GM18867 (cell line): Measurements from ENCODE around the gene C3orf22.
"Not testable (repeated sequence)": the region's sequence is repeated elsewhere in the genome, so short reads cannot be mapped to it uniquely, and the experiment has no call there.

Source experiments
- ATAC-seq: cut with Tn5 transposase; IDR thresholded peaks from one replicate; pipeline ENCODE4 v1.9.1; 2021; ENCODE audit warnings: mild to moderate bottlenecking, moderate library complexity; ENCODE audit not compliant: unreplicated experiment

Gene C3orf22

DNA sequence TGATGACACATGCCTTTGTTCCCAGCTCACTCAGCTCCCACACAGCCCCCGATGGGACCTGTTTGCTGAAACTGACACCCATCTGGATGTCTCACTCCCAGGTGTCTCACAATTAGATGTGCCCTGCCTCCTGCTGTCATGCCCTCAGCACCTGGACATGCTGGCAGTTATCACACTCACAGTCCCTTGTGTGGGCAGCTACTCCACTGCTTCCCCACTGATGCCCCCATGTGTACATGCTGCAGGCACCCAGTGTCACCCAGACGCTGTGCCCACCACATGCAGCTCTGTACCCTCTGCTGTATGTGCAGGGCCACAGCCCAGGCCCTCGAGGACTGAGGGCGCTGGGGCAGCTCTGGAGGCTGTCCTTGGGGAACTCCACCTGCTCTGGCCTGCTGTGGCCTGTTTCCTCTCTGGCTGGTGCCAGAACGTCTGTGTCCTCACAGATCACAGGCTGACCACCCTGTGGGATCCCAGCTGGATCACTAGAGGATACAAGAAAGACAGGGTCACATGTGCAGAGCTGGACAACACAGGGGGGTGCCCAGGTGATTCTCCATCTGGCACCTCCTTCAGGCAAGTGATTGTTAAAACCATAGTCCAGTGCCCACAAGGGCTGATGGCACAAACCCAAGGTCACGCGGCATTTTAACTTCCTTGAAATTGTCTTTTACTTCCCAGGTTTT is 14.0 kb downstream of the C3orf22 start:
- ATAC-seq: no peak

DNA sequence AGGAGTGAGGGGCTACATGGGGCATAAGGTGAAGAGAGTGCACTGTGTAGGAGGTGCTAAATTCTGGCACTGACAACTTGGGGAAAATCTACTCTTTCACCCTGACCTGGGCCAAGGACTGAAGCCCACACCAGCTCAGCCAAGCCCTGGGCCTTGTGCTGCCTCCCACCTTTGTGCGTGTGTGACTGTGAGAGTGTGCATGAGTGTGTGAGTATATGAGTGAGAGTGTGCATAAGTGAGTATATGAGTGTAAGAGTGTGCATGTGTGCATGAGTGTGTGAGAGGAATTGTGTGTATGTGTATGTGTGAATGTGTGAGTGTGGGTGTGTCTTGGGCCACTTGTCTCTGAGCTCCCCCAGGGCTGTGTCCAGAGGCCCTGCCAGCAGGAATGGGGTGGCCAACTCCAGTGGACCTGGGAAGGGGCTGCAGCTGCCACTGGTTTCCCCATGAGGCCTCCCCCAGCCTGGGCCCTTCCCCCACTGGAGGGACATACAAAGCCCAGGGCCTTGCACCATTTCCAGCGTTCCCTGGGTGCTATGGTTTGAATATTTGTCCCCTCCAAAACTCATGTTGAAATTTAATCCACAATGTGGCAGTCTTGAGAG is 15.2 kb downstream of the C3orf22 start:
- ATAC-seq: no peak

DNA sequence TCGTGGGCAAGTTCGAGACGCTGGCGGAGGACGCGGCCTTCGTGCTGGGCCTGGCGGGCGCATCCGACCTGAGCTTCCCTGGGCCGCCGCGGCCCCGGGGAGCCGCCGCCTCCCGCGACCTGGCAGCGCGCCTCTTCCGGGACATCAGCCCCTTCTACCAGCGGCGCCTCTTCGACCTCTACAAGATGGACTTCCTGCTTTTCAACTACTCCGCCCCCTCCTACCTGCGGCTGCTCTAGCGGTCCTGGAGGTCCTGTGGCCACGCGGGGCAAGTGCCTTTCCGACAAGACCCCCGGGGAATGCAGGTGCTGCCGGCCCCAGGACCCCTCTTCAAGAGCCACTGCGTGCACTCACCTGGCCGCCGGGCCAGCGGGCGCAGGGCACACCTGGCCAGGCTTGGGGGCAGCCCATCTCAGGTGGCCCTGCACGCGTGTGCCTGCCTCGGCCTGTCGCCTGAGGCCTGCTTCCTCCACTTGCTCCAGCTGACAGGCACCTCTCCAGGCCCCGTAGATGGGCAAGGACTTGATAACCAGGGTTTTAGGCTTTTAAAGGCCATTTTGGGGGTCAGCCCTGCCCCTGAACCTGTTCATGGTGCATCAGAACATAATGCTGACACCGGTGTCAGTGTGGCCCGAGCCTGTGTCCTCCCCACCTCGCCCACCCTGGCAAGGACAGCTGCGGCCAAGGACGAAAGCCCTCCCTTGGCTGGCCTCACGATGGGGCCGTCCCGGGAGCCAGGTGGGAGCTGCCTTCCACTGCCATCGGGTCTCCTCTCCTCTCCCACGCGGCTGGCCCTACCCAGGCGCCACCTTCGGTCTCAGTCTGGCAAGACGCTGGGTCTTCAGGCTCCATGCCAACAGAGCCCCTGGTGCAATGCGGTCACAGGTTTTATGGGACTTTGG is 16.1 kb downstream of the C3orf22 start:
- no peak for ATAC-seq

DNA sequence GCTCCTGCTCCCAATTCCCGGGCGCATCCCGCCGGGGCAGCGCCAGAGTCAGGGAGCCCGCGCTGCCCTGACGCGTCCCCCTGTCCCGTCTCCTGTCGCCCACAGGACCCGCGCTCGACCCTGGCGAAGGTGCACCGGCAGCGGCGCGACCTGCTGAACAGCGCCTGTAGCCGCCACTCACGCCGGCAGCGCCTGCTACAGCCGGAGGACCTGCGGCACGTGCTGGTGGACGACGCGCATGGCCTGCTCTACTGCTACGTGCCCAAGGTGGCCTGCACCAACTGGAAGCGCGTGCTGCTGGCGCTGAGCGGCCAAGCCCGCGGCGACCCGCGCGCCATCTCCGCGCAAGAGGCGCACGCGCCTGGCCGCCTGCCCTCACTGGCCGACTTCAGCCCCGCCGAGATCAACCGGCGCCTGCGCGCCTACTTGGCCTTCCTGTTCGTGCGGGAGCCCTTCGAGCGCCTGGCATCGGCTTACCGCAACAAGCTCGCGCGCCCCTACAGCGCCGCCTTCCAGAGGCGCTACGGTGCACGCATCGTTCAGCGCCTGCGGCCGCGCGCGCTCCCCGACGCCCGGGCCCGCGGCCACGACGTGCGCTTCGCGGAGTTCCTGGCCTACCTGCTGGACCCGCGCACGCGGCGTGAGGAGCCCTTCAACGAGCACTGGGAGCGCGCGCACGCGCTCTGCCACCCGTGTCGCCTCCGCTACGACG is 16.9 kb downstream of the C3orf22 start:
- no peak for ATAC-seq

DNA sequence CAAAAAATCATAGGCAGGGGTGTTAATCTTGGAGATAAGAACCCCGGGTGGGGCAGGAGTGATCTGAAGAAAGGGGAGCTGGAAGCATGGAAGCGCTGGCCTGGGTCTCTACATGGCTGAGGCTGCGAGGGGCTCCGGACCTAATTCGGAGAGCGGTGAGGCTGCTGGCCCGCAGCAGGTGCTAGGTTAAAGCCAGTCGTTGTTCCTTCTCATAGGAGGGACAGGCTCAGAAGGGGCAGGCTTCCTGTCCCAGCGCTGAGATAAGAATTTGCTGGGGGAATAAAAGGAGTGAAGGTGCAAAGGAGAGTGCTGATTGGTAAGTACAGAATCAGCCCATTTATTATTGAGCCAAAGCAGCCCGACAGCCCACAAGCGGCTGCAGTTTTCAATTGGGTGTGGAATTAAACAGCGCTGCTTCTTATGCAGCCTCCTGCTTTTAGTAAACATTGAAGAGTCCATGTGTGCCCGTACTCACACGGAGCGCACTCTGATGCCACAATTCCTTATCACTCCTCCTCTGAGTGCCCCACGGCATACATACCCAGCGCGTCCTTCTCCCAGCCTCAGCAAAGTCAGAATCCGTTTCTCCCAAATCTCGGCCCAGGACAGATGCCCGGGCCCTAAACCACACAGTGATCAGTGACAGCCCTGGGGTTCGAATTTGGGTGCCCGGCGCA is 17.6 kb downstream of the C3orf22 start:
- ATAC-seq: no peak

DNA sequence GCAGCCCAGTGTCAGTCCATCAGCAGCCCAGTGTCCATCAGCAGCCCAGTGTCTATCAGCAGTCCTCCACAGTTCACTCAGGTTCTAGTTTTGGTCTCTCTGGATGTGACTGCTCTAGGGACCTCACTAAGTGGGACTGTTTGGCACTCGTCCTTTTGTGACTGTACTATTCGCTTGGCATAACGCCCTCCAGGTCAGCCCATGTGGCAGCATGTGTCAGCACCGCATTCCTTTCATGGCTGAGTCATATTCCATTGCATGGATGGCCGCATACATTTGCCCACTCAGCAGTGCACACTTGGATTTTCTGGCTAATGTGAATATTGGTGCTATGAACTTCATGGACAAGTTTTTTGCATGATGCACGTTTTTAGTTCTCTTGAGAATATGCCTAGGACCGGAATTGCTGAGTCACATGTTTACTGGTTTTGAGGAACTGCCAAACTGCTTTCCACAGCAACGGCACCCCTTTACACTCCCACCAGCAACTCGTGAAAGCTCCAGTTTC is 18.3 kb downstream of the C3orf22 start:
- no peak for ATAC-seq

DNA sequence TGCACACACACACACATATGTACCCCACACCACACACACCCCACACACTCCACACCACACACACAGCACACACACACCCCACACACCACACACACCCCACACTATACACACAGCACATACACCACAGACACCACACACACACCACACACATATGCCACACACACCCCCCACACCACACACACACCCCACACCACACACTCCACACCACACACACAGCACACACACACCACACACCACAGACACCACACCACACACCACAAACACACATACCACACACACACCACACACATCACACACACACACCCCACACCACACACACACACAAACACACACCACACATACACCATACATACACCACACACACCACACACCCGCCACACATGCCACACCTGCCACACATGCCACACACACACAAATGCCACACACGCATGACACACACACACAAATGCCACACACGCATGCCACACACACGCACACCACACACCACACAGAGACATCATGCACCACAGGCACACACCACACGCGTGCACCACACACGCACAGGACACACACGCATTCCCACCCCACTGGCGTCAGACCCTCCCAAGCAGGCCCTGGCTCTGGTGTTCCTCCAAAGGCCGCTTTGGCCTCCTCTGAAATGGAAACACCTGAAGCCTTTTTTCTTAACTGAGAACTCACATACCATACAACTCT is 19.0 kb downstream of the C3orf22 start:
- no peak for ATAC-seq

DNA sequence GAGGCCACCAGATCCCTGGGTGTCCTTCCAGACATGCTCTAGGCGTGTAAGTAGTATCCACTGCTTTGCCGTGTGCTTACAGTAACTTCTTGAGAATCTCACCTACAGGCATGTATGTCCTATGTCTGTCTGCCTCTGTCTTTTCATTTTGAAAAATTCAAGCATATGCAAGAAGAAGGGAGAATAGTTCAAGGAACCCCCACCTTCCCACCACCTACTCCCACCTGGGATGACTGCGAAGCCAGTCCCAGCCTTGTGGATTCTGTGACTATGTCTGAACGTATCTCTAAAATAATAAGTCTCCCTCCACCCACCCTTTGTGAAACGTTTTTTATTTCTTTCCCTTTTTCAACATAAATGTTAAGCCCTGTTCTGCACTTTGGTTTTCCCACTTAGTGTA is 19.8 kb downstream of the C3orf22 start:
- ATAC-seq: no peak

DNA sequence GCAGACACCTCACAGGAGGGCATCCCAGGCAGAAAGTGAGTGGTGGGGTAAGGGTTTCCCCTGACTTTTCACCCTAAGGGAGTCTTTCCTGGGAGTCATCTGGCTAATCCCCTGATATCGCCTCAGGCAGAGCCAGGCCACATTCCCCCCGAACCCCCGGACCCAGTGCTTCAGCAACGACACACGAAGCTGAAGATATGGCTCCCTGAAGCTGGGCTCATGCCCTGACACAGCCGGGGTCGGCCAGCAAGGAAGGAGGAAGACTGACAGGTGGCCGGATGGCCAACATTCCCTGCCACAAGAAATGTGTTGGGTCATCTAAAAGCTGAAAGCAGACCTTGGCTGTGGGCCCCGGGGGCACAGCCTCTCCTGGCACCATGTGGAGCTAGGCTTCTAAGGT is 20.4 kb downstream of the C3orf22 start:
- ATAC-seq: no peak

DNA sequence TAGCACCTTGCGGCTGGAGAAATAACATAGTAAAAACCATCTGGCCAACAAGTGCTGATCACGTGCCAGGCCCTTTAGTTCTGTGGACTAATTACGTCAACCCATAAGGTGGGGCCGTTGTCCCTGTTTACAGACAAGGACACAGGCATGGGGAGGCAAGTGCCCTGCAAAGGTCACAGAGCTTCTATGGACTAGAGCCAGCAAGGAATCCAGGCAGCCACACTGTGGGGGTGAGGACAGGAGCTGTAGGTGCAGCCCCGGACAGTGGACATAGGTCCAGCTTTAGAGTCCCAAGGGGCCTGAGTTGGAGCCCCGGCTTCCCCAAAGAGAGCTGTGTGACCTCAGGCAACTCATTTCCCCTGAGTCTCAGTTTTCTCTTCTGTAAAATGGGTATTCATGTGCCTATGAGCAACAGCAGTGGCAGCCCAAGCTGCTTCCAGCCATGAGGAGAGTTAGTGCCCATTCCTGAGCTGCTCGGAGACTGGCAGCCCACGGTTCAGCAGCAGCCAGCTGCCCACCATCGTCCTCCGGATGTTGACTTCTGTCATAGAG is 20.9 kb downstream of the C3orf22 start:
- no peak for ATAC-seq

DNA sequence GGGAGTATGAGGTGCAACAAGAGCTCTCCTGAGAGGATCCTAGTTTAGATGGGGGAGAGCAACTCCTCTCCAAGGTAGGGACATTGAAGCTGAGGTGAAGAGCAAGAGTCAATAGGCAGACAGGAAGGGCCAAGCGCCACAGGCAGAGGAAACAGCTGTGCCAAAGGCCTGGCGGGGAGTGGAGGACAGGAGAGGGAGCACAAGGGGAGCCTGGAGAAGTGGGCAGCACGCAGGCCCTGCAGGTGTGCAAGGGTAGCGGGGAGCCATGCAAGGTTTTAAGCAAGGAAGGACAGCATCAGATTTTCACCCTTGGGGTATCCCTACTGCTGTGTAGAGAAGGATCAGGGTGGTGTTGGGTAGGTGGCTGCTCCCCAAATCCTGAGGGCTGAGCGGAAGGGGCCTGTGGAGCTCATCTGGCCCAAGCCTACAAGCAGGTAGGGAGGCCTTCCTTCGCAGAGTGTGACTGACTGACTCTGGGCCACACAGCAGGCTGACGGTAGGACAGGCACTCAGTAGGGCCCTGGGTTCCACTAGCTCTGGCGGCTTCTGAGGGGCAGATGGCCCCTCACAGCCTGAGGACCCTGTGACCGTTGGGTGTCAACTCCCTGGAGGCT is 21.5 kb downstream of the C3orf22 start:
- no peak for ATAC-seq

DNA sequence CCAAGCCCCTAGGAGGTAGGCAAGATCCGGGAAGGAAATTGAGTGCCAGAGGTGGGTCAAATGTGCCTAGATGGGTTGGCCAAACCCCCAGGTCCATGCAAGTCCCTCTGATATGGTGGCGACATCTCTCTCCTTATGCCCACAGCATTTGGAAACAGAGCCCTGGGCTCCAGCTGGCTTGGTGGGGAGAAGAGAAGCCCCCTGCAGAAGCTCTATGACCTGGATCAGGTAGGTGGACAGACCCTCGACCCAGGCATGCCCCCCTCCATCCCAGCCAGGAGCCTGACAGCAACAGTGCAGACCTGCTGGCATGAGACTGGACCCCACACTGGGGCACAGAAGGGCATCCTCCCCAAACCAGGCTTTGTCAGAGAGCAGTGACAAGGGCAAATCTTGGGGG is 22.6 kb downstream of the C3orf22 start:
- no peak for ATAC-seq

DNA sequence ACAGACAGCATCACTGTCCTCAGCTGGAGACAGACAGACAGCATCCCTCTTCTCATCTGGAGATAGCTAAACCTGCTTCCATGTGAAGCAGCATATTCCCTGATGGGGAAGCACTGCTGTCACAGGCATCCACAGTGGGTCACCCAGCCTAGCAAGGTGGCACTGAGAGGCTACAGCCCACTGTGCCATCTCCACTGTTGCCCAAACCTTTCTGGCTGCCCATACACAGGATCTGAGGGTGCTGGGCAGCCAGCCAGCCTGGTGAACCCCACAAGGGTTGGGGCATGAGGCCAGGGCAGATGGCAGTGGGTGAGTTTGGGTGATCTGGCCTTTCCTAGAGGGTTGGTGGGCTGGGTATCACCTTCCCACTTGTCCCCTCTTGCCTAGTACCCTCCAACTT is 23.1 kb downstream of the C3orf22 start:
- no peak for ATAC-seq

DNA sequence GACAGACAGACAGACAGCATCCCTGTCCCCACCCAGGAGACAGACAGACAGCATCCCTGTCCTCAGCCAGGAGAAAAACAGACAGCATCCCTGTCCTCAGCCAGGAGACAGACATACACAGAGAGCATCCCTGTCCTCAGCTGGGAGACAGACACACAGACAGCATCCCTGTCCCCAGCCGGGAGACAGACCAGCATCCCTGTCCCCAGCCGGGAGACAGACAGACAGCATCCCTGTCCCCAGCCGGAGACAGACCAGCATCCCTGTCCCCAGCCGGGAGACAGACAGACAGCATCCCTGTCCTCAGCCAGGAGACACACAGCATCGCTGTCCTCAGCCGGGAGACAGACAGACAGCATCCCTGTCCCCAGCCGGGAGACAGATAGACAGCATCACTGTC is 24.0 kb downstream of the C3orf22 start:
- not testable (repeated sequence) for ATAC-seq

DNA sequence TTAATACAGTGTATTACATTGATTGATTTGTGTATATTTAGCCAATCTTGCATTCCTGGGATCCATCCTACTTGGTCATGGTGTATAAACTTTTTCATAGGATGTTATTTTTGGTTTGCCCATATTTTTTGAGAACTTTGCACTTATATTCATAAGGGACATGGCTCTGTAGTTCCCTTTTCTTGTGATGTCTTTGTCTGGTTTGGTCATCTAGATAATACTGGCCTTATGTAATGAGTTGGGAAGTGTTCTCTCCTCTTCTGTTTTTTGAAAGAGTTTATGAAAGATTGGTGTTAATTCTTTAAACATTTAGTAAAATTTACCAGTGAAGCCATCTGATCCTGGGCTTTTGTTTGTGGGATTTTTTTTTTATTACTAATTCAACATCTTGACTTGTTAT is 25.2 kb downstream of the C3orf22 start:
- no peak for ATAC-seq

DNA sequence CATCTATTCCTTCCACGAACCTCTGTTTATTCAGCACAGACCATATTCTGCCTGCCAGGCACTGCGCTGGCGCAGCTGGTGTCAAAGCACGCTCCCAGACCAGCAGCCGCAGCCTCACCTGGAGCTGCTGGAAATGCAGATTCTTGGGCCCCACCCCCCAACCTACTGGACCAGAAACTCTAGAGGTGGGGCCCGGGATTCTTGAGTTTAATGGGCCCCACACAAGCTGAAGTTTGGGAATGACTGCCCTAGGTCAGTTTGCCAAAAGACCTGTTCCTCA is 27.7 kb downstream of the C3orf22 start:
- ATAC-seq: no peak

DNA sequence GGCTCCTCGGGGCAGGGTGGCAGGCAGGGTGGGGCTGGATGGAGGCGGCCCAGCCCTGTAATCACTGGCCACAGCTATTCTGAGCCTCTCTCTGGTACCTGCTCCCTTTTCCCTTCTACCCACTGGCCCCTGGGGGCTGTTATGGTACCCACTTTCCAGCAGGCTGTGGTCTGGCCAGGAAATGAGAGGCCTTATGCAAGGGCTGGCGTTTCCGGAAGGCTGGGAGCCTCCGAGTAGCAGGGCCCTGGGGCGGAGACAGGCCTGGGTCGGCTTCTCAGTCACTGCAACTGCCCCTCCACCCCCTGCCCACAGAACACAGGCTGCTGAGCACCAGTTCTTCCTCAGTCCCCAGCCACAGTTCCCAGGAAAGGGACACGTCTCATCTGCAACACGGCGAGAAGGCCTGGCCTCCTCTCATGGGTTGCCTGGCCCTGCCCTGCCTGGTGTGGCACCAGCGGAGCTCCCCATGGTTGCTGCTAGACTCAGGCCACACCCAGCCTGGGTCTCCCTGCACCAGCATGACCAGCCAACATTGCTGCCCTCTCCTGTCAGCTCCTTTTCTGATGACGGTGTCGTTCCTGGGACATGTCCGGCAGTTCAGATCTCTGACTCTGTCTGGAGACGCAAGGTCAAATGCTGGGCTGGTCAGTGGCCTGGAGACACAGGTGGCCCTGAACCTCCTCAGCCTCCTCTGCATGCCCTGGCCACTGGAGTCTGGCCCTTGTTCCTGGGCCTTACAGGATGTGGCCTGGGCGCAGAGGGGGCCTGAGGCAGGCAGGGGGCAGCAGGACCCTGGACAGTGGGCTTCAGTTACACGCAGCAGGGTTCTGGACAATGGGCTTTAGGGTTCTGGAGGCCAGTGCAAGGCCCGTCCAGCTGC is 28.3 kb downstream of the C3orf22 start:
- no peak for ATAC-seq

DNA sequence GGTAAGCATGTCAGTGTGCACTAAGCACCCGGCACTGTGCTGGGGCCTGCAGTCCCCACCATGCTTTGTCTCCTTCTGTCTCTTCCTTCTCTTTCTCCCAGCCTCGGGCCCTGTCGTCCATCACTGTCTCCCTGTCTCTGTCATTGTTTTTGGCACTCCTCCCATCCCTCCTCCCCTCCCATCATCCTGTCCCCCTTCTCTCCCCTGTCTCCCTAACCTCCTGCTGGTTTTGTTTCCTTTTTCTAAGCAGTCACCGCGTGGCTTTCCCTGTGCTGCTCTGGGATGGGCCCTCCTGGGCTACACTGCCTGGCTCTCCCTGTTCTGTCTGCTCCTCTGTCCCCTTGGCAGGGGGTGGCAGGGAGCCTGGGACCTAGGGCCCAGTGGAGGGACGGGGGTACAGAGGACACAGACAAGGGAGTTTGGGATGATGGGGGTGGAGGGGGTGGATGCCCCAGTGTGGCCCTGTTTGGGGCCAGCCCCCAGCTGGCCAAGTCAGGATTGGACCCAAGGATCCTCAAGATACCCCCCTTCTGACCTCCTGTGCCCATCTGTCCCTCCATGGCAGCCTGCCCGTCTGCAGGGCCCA is 29.1 kb downstream of the C3orf22 start:
- ATAC-seq: no peak
